ENCODE results near the gene DEDD2.

GRCh38 chr19:42175952-42176648, 41.4 kb downstream of the DEDD2 start:
- TF ChIP-seq POLR2A (IDR thresholded peaks at IDR 0.05) = no peak
- no peak for TF ChIP-seq EP300 (IDR thresholded peaks at IDR 0.05)
